SK-N-MC (cell line): Measurements from ENCODE around the gene VGLL4.
"Not testable (repeated sequence)": the region's sequence is repeated elsewhere in the genome, so short reads cannot be mapped to it uniquely, and the experiment has no call there.

Source experiments
- DNase-seq: peaks from one replicate; pipeline ENCODE4 v3.0.0-alpha.2; 2011; ENCODE audit warnings: low read depth, low spot score
- H3K27ac ChIP-seq: fragments of 200-600 bp; sonication (generic); 2 replicates; pipeline ENCODE4 v1.5.1; 2016; ENCODE audit warnings: mixed run types
- H3K36me3 ChIP-seq: fragments of 200-600 bp; sonication (generic); 2 replicates; pipeline ENCODE4 v1.6.1; 2017; ENCODE audit warnings: antibody characterized with exemption, low read length, mixed read lengths; ENCODE audit not compliant: insufficient read depth
- H3K4me3 ChIP-seq: fragments of 200-600 bp; sonication (generic); 2 replicates; pipeline ENCODE4 v1.5.1; 2016
- H3K9ac ChIP-seq: fragments of 200-600 bp; sonication (generic); 2 replicates; pipeline ENCODE4 v1.8.0; 2017; ENCODE audit warnings: mixed run types, mixed read lengths; ENCODE audit not compliant: insufficient read length
- H3K9me3 ChIP-seq: fragments of 200-600 bp; sonication (generic); 2 replicates; pipeline ENCODE4 v1.6.1; 2017; ENCODE audit warnings: low read depth, mild to moderate bottlenecking, antibody characterized with exemption, low read length, moderate library complexity, mixed read lengths
- EZH2 ChIP-seq: fragments of 200-600 bp; sonication (generic); IDR thresholded peaks from one replicate; pipeline ENCODE4 v1.6.1; 2017; ENCODE audit warnings: antibody characterized with exemption
- FOXP2 ChIP-seq: optimal IDR thresholded peaks from 2 replicates; pipeline ENCODE3; 2011; ENCODE audit warnings: mild to moderate bottlenecking, moderate library complexity; ENCODE audit not compliant: insufficient read depth; ENCODE audit errors: extremely low read length, control extremely low read depth
- POLR2AphosphoS5 ChIP-seq: IDR thresholded peaks from 2 replicates; pipeline ENCODE4 v1.6.1; 2012; ENCODE audit warnings: mild to moderate bottlenecking, low read depth, low read length, borderline replicate concordance

Gene VGLL4, protein sequence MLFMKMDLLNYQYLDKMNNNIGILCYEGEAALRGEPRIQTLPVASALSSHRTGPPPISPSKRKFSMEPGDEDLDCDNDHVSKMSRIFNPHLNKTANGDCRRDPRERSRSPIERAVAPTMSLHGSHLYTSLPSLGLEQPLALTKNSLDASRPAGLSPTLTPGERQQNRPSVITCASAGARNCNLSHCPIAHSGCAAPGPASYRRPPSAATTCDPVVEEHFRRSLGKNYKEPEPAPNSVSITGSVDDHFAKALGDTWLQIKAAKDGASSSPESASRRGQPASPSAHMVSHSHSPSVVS

DNA sequence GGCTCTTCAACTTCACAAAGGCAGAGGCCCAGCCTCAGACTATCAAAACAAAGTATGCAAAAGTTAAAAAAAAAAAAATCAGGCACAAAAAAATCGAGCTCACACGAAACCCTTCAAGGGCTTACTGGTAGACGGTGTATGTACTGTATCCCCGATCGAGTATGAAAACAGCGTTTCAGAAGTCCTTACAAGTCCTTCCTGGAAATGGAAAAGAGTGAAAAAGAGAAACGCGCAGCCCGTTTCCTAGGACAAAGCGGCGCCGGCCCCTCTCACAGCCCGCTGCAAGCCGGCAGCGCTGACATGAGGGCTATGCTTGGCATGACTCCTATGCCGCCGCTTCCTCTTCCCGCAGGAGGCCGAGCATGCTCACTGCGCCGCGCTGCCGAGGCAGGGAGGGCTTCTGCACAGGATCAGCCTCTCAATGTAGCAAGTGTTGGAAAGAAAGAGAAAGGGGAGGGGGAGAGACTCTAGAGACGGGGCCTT is at the start of gene VGLL4:
TSS of gene VGLL4 (minus strand) at position 311 of the 483 bp plus-strand sequence. CDS start 397 bp downstream, outside the sequence.
- Histone ChIP-seq H3K36me3 (no peaks in the 10 kb centered on the region), H3K9me3 (no peaks in the 10 kb centered on the region), H3K4me3 (peak within 1 kb of the TSS; percentile 83), H3K27ac (peak within 1 kb of the TSS; percentile 94), H3K9ac (peak within 1 kb of the TSS; percentile 93)
- DNase-seq = peak; percentile 53
- TF ChIP-seq POLR2AphosphoS5 (peak; percentile 90), EZH2 (no peak)

DNA sequence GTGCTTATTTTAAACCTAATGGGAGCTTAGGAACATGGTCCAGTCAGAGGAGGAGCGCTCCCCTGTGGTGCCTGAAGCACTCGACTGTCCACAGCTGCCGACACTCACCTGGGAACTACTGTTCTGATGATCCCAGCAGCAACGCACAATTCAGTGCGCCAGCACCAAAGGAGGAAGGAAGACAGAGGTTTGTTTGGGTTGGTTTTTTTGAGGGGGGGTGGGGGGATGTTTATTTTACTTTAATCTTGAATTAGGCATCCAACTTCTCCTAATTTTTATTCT is 48.8 kb upstream of the VGLL4 start:
- TF ChIP-seq POLR2AphosphoS5 (no peak), FOXP2 (no peak), EZH2 (no peak)
- no peak for DNase-seq
- Histone ChIP-seq H3K9ac (no peak overlapping the region), H3K4me3 (no peak overlapping the region), H3K36me3 (no peaks in the 10 kb centered on the region), H3K27ac (no peak overlapping the region), H3K9me3 (no peaks in the 10 kb centered on the region)

DNA sequence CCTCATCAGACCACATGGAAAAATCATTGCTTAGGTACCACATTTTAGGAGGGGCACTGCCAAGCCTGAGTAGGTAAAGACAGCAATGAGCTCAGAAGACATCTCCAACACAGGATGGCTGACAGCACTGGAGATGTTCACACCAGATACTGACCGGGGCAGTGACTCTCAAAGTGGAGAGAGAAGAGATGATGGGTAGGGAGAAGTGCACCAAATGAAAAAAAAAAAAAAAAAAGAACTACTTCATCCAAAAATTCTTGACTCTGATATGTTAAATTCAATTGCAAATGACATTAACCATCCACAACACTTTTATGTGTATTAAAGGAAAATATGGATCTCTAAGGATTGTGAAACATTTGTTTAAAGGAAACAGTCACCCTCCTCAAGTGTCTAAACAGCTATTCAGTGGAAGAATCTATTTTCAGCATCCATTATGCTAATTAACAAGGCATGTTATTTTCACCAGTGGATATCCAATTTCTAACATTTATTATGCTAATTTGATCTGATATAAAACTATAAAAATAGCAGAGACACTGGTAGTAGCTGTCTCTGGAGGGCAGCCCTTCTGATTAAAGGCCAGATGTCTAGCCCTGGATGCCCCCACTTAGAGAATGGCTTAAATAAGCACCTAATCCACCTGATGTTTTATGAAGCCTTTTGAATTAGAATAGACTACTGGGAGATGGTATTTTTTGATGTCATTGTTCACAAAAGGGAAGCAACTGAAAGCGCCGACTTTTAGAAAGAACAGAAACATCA is 48.2 kb upstream of the VGLL4 start:
- no peak for DNase-seq
- no peaks in the 10 kb centered on the region for H3K36me3 ChIP-seq
- no peak overlapping the region for H3K9ac ChIP-seq
- TF ChIP-seq EZH2 (no peak), POLR2AphosphoS5 (no peak), FOXP2 (no peak)
- H3K27ac ChIP-seq = no peak overlapping the region
- H3K9me3 ChIP-seq = no peaks in the 10 kb centered on the region
- H3K4me3 ChIP-seq = no peak overlapping the region

DNA sequence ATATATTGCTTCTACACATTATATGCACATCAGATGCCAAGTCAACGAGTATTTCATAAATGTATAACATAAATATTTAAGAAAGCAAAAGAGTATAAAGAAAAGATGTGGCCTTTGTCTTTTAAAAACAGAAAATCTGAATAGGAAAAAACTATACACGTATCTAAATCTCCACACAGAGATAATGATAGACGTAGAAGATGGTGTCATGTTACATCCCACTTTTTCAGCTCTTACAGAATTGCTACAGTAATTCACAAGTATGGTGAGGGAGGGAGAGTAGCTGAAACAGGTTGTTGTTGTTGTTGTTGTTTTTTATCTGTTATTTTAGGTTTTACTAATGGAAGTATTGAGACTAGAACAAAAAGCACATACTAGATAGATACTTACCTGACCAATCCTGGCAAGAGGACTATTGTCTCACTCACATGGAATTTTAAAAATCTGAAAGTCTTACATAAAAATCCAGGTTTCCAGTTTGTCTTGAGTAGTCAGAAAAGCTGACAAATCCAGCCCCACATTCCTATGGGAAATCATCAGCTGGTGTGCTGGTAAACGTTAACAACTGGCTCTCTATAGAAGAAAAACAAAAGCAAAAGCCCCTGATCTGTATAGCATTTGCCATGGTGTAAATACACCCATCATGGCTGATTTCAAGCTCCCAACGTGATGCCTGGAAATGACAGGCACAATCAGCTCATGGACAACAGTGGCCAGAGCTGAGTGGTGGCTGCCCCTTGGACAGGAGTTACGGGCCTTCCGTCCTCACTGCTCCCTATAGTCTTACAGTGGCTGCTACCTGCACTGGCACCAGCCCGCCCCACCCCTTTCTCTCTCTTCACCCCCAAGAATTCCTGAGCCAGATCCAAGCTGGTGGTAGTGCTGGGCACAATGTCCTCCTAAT is 47.4 kb upstream of the VGLL4 start:
- DNase-seq = no peak
- no peak overlapping the region for H3K4me3 ChIP-seq
- no peaks in the 10 kb centered on the region for H3K36me3 ChIP-seq
- no peak overlapping the region for H3K27ac ChIP-seq
- no peaks in the 10 kb centered on the region for H3K9me3 ChIP-seq
- TF ChIP-seq FOXP2 (no peak), EZH2 (no peak), POLR2AphosphoS5 (no peak)
- no peak overlapping the region for H3K9ac ChIP-seq

DNA sequence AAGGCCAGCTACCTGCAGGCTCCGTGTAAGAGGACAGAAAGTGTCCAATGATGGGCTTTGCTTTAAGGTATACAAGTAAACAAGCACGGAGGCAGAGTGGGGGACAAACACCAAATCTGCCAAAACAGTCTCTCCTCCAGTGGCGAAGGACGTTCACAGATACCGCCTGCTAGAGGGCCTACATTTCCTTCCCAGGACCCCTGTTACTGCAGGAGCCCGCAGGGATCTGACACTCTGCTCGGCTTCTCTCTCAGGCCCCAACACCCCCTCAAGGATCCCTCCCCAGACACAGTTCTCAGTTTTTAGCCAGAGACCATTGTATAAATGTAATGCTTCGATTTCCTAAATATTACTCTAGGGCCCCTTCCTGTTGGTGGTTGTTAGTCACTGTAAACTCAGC is 46.0 kb upstream of the VGLL4 start:
- Histone ChIP-seq H3K27ac (no peak overlapping the region), H3K9me3 (no peaks in the 10 kb centered on the region), H3K9ac (no peak overlapping the region), H3K4me3 (no peak overlapping the region), H3K36me3 (no peaks in the 10 kb centered on the region)
- no peak for TF ChIP-seq POLR2AphosphoS5
- no peak for TF ChIP-seq FOXP2
- no peak for TF ChIP-seq EZH2
- DNase-seq = no peak

DNA sequence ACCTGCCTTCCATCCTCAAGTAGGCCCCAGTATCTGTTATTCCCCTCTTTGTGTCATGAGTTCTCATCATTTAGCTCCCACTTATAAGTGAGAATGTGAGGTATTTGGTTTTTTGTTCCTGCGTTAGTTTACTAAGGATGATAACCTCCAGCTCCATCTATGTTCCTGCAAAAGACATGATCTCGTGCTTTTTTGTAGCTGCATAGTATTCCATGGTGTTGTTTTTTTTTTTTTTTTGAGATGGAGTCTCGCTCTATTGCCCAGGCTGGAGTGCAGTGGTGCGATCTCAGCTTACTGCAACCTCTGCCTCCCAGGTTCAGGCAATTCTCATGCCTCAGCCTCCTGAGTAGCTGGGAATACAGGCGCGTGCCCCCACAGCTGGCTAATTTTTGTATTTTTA is 41.3 kb upstream of the VGLL4 start:
- not testable (repeated sequence) for H3K9me3 ChIP-seq, DNase-seq

DNA sequence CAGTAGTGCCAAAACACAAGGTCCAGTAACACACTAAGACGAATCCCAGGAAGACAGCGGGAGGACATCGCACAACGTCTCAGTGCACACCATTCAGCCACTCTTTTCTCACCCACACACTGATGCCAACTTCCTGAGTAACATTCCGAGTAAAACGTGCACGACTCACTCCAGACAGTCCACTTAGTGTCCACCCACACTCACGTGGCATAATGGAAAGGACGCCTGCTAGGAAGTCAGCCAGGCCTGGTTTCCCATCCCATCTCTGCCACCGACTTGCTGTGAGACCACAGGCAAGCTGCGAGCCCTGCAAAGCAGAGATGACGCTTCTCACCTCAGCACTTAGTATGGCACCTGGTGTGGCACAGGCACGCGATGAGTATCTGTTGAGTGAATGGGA is 36.8 kb upstream of the VGLL4 start:
- DNase-seq = no peak
- Histone ChIP-seq H3K9ac (no peak overlapping the region), H3K9me3 (no peaks in the 10 kb centered on the region), H3K27ac (no peak overlapping the region), H3K36me3 (no peaks in the 10 kb centered on the region), H3K4me3 (no peak overlapping the region)
- TF ChIP-seq FOXP2 (no peak), EZH2 (no peak), POLR2AphosphoS5 (no peak)

More for the DNA sequence above, 41.3 kb upstream of the VGLL4 start:
- not testable (repeated sequence) for H3K4me3 ChIP-seq, H3K27ac ChIP-seq, H3K36me3 ChIP-seq, H3K9ac ChIP-seq

DNA sequence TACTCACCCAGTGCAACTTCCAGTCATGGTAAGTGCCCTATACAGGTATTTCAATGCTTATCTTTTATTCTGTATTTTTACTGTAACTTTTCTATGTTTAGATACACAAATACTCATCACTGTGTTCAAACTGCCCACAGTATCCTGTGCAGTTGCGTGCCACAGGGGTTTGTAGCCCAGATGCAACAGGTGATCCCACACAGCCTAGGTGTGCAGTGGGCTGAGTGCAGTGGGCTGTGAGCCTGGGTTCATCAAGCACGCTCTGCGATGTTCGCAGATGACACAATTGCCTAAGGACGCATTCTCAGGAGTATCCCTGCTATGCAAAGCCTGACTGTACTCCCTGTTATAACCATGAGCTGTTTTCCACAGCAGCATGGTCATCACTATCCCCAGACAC is 36.2 kb upstream of the VGLL4 start:
- DNase-seq = no peak
- no peak overlapping the region for H3K27ac ChIP-seq
- H3K36me3 ChIP-seq = no peaks in the 10 kb centered on the region

More for the DNA sequence above, 36.2 kb upstream of the VGLL4 start:
- TF ChIP-seq POLR2AphosphoS5 (no peak), FOXP2 (no peak), EZH2 (no peak)
- H3K4me3 ChIP-seq = no peak overlapping the region
- no peak overlapping the region for H3K9ac ChIP-seq
- H3K9me3 ChIP-seq = no peaks in the 10 kb centered on the region
